HEK293 (cell line): ENCODE results near the gene FLRT2.

Experiments
- CTCF ChIA-PET: fragments of 350-600 bp; formaldehyde crosslinking; extraction: SDS; loops from one replicate; lab custom pipeline; 2021; ENCODE audit warnings: antibody characterized with exemption; lab: Yijun Ruan, JAX
- POLR2A ChIA-PET: fragments of 300-600 bp; formaldehyde crosslinking; extraction: SDS; loops from one replicate; lab custom pipeline; 2020; ENCODE audit warnings: antibody characterized with exemption, inconsistent platforms; lab: Yijun Ruan, JAX
- H3K27ac ChIP-seq: fragments of 200-500 bp; sonication (Bioruptor generic); 2 replicates; pipeline ENCODE4 v1.5.1; 2014; ENCODE audit warnings: low read depth, low read length, control low read depth, inconsistent platforms; ENCODE audit errors: extremely low read depth
- H3K36me3 ChIP-seq, 2 experiments: fragments of 200-500 bp in 1 of 2; sonication (Bioruptor generic) in 1 of 2; 1 replicate in 1 of 2; 2 replicates in 1 of 2; pipeline ENCODE4 v1.5.1; 2014 to 2017; ENCODE audit warnings: inconsistent platforms in 2 of 2, low read length in 2 of 2; ENCODE audit not compliant: control insufficient read depth in 2 of 2, insufficient read depth in 1 of 2
- H3K4me1 ChIP-seq: fragments of 200-500 bp; sonication (Bioruptor generic); 2 replicates; pipeline ENCODE4 v1.5.1; 2014; ENCODE audit warnings: mild to moderate bottlenecking, low read length, inconsistent platforms; ENCODE audit not compliant: control insufficient read depth, insufficient read depth
- H3K4me3 ChIP-seq: 2 replicates; pipeline ENCODE4 v1.5.1; 2011; ENCODE audit warnings: low read depth, mild to moderate bottlenecking, control low read depth, low read length, moderate library complexity
- H3K9me3 ChIP-seq: fragments of 200-500 bp; sonication (Bioruptor generic); 2 replicates; pipeline ENCODE4 v1.5.1; 2014; ENCODE audit warnings: low read depth, low read length, inconsistent platforms; ENCODE audit not compliant: control insufficient read depth, insufficient read depth
- ELK4 ChIP-seq: IDR thresholded peaks from 2 replicates; pipeline ENCODE4 v1.6.1; 2011; ENCODE audit warnings: mild to moderate bottlenecking, low read depth, low read length, borderline replicate concordance
- HOXA7 ChIP-seq: sonication (generic); formaldehyde crosslinking; IDR thresholded peaks from 2 replicates; pipeline ENCODE4 v1.8.1; 2022; ENCODE audit warnings: missing genetic modification reagents, borderline replicate concordance
- KLF10 ChIP-seq: fragments of 450-650 bp; IDR thresholded peaks from 2 replicates; pipeline ENCODE4 v1.5.1; 2018; ENCODE audit warnings: missing biosample characterization, mild to moderate bottlenecking, missing genetic modification characterization
- SETDB1 ChIP-seq: IDR thresholded peaks from one replicate; pipeline ENCODE4 v1.6.1; 2017; ENCODE audit warnings: mild to moderate bottlenecking, low read length, moderate library complexity, mixed read lengths; ENCODE audit not compliant: insufficient read length
- SP7 ChIP-seq: fragments of 450-650 bp; formaldehyde crosslinking; IDR thresholded peaks from 2 replicates; pipeline ENCODE4 v1.5.1; 2016; ENCODE audit warnings: missing biosample characterization, missing genetic modification characterization
- ZBTB1 ChIP-seq: fragments of 450-650 bp; formaldehyde crosslinking; IDR thresholded peaks from 2 replicates; pipeline ENCODE4 v1.5.1; 2016; ENCODE audit warnings: missing biosample characterization, missing genetic modification characterization
- ZBTB11 ChIP-seq: fragments of 450-650 bp; formaldehyde crosslinking; conservative IDR thresholded peaks from 2 replicates; pipeline ENCODE4 v1.5.1; 2016; ENCODE audit warnings: low read depth, missing biosample characterization, missing genetic modification characterization
- ZBTB48 ChIP-seq: fragments of 450-650 bp; formaldehyde crosslinking; IDR thresholded peaks from 2 replicates; pipeline ENCODE4 v1.5.1; 2016; ENCODE audit warnings: missing biosample characterization, missing genetic modification characterization
- ZFP37 ChIP-seq: fragments of 450-650 bp; formaldehyde crosslinking; IDR thresholded peaks from 2 replicates; pipeline ENCODE4 v1.5.1; 2016; ENCODE audit warnings: missing biosample characterization, missing genetic modification characterization
- ZNF174 ChIP-seq: fragments of 450-650 bp; formaldehyde crosslinking; IDR thresholded peaks from 2 replicates; pipeline ENCODE4 v1.5.0; 2017; ENCODE audit warnings: missing biosample characterization, mild to moderate bottlenecking, missing genetic modification characterization
- ZNF221 ChIP-seq: fragments of 450-650 bp; formaldehyde crosslinking; IDR thresholded peaks from 2 replicates; pipeline ENCODE4 v1.5.1; 2017; ENCODE audit warnings: missing biosample characterization, missing genetic modification characterization, borderline replicate concordance
- ZNF223 ChIP-seq: fragments of 450-650 bp; formaldehyde crosslinking; IDR thresholded peaks from 2 replicates; pipeline ENCODE4 v1.5.1; 2016; ENCODE audit warnings: missing biosample characterization, missing genetic modification characterization
- ZNF239 ChIP-seq: fragments of 450-650 bp; formaldehyde crosslinking; IDR thresholded peaks from 2 replicates; pipeline ENCODE4 v1.5.1; 2016; ENCODE audit warnings: missing biosample characterization, missing genetic modification characterization
- ZNF423 ChIP-seq: fragments of 450-650 bp; formaldehyde crosslinking; IDR thresholded peaks from 2 replicates; pipeline ENCODE4 v1.5.1; 2016; ENCODE audit warnings: missing biosample characterization, missing genetic modification characterization
- ZNF433 ChIP-seq: fragments of 450-650 bp; formaldehyde crosslinking; IDR thresholded peaks from 2 replicates; pipeline ENCODE4 v1.5.1; 2016; ENCODE audit warnings: missing biosample characterization, missing genetic modification characterization, low read depth
- ZNF449 ChIP-seq: fragments of 450-650 bp; formaldehyde crosslinking; IDR thresholded peaks from 2 replicates; pipeline ENCODE4 v1.5.1; 2017; ENCODE audit warnings: missing biosample characterization, mild to moderate bottlenecking, missing genetic modification characterization, moderate library complexity
- ZNF701 ChIP-seq: fragments of 450-650 bp; formaldehyde crosslinking; IDR thresholded peaks from 2 replicates; pipeline ENCODE4 v1.5.1; 2016; ENCODE audit warnings: missing biosample characterization, missing genetic modification characterization
- ZNF704 ChIP-seq: fragments of 450-650 bp; formaldehyde crosslinking; IDR thresholded peaks from 2 replicates; pipeline ENCODE4 v1.5.1; 2016; ENCODE audit warnings: missing biosample characterization, missing genetic modification characterization
- ZXDB ChIP-seq: fragments of 450-650 bp; formaldehyde crosslinking; IDR thresholded peaks from 2 replicates; pipeline ENCODE4 v1.5.1; 2016; ENCODE audit warnings: missing biosample characterization, missing genetic modification characterization

FLRT2 gene

GRCh38 chr14:85516239-85517113 is 13.5 kb upstream of the FLRT2 start:
- no peak for TF ChIP-seq ZNF174 (tag by site-specific recombination)
- TF ChIP-seq ZNF423 (tag by site-specific recombination) = no peak
- H3K9me3 ChIP-seq = no peaks in the 10 kb centered on the region
- peaks cover 18% of the 10 kb centered on the region for H3K4me1 ChIP-seq
- no peak overlapping the region for H3K27ac ChIP-seq
- H3K4me3 ChIP-seq = no peak overlapping the region
- no peaks in the 10 kb centered on the region for H3K36me3 ChIP-seq
- CTCF ChIA-PET = interaction anchor here (0.6 kb wide), 1 partner anchor 19 kb away, joined by 4 read pairs; no protein-coding TSS in a partner anchor
- POLR2A ChIA-PET = no interaction called here

GRCh38 chr14:85517114-85517688 is 12.7 kb upstream of the FLRT2 start:
- ChIA-PET POLR2A (no interaction called here), CTCF (interaction anchor here (0.7 to 0.9 kb wide), 2 partner anchors 11 to 99 kb away, joined by 3 read pairs; no protein-coding TSS in a partner anchor)
- no peaks in the 10 kb centered on the region for H3K36me3 ChIP-seq
- TF ChIP-seq ZNF239 (tag by site-specific recombination) = no peak
- TF ChIP-seq ZXDB (tag by site-specific recombination) = no peak
- no peak for TF ChIP-seq ZNF221 (tag by site-specific recombination)
- TF ChIP-seq SETDB1 = no peak
- TF ChIP-seq ZBTB11 (tag by site-specific recombination) = no peak
- TF ChIP-seq ZNF701 (tag by site-specific recombination) = no peak
- no peak overlapping the region for H3K27ac ChIP-seq
- peaks cover 18% of the 10 kb centered on the region for H3K4me1 ChIP-seq
- H3K4me3 ChIP-seq = no peak overlapping the region
- H3K9me3 ChIP-seq = no peaks in the 10 kb centered on the region

- TF ChIP-seq KLF10 (tag by site-specific recombination) (no peak), ZNF704 (no peak)
- Histone ChIP-seq H3K4me3 (no peak overlapping the region), H3K27ac (peak overlapping the region; percentile 39), H3K9me3 (no peaks in the 10 kb centered on the region), H3K36me3 (no peaks in the 10 kb centered on the region), H3K4me1 (peaks cover 18% of the 10 kb centered on the region)
- ChIA-PET CTCF (interaction anchor here (1.2 kb wide), 1 partner anchor 13 kb away, joined by 3 read pairs; no protein-coding TSS in a partner anchor), POLR2A (no interaction called here)
These were observed 10.2 kb upstream of the FLRT2 start for GRCh38 chr14:85519661-85520305.

GRCh38 chr14:85520581-85520980 is 9.4 kb upstream of the FLRT2 start:
- CTCF ChIA-PET = interaction anchor here (0.7 kb wide), 2 partner anchors 9 to 1110 kb away, joined by 3 read pairs; partner anchors contain the start of gene FLRT2
- H3K4me3 ChIP-seq = no peak overlapping the region
- POLR2A ChIA-PET = no interaction called here
- H3K9me3 ChIP-seq = no peaks in the 10 kb centered on the region
- H3K27ac ChIP-seq = no peak overlapping the region
- peaks cover 18% of the 10 kb centered on the region for H3K4me1 ChIP-seq
- no peaks in the 10 kb centered on the region for H3K36me3 ChIP-seq
- no peak for TF ChIP-seq ELK4
- no peak for TF ChIP-seq HOXA7
- TF ChIP-seq ZFP37 (tag by site-specific recombination) = no peak
- TF ChIP-seq ZBTB48 (tag by site-specific recombination) = no peak
- TF ChIP-seq ZBTB1 = no peak
- TF ChIP-seq SP7 (tag by site-specific recombination) = no peak
- no peak for TF ChIP-seq ZNF223 (tag by site-specific recombination)
- no peak for TF ChIP-seq ZNF433 (tag by site-specific recombination)
- TF ChIP-seq ZNF449 = no peak
